ENCODE results near the gene GRAP2.

DNA sequence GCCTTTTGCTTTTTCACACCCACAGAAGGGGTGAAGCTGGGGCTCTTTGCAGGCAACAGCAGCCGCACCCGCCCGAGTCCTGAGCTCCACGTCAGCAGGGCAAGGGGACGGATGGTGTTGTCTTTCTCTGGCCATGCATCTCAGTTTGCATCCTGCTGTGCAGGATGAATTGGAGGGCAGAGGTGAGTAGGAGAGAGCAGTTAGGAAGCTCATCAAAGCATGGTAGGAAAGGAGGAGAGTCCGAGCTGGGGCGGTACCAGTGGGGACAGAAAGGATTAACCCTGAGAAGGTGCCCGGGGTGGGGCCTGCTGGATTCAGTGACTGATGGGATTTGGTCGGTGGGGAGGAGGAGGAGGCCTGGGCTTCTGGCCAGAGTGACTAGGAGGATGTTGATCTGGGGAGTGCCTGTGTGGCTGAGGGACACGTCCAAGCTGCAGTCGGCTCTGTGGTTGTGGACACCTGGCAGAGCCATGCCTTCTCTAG is 108.4 kb downstream of the GRAP2 start:
- TF ChIP-seq, protein P1, sequence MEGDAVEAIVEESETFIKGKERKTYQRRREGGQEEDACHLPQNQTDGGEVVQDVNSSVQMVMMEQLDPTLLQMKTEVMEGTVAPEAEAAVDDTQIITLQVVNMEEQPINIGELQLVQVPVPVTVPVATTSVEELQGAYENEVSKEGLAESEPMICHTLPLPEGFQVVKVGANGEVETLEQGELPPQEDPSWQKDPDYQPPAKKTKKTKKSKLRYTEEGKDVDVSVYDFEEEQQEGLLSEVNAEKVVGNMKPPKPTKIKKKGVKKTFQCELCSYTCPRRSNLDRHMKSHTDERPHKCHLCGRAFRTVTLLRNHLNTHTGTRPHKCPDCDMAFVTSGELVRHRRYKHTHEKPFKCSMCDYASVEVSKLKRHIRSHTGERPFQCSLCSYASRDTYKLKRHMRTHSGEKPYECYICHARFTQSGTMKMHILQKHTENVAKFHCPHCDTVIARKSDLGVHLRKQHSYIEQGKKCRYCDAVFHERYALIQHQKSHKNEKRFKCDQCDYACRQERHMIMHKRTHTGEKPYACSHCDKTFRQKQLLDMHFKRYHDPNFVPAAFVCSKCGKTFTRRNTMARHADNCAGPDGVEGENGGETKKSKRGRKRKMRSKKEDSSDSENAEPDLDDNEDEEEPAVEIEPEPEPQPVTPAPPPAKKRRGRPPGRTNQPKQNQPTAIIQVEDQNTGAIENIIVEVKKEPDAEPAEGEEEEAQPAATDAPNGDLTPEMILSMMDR (IDR thresholded peaks at IDR 0.05; ENCODE audit: low read length): no peak
- TF ChIP-seq EZH2phosphoT487 (IDR thresholded peaks at IDR 0.05; ENCODE audit: low read length): no peak
